GM21367 (cell line): ENCODE measurements around the gene SRC.

ENCODE experiments used
- ATAC-seq: cut with Tn5 transposase; IDR thresholded peaks from one replicate; pipeline ENCODE4 v1.9.1; 2021; ENCODE audit not compliant: unreplicated experiment

The SRC gene

GRCh38 chr20:37446286-37447032, 100.5 kb downstream of the SRC start:
- ATAC-seq, result no peak

- no peak for ATAC-seq
These were observed 101.7 kb downstream of the SRC start for GRCh38 chr20:37447688-37448087.

GRCh38 chr20:37449276-37449675, 103.3 kb downstream of the SRC start:
- ATAC-seq, result no peak

- ATAC-seq, result no peak
These were observed 104.4 kb downstream of the SRC start for GRCh38 chr20:37450344-37450743.

- ATAC-seq, result no peak
These were observed 105.7 kb downstream of the SRC start for GRCh38 chr20:37451616-37452015.

GRCh38 chr20:37452236-37452635, 106.3 kb downstream of the SRC start:
- ATAC-seq, result no peak

GRCh38 chr20:37453288-37453687, 107.3 kb downstream of the SRC start:
- ATAC-seq, result no peak

GRCh38 chr20:37453836-37454235, 107.9 kb downstream of the SRC start:
- no peak for ATAC-seq

GRCh38 chr20:37454636-37455385, 108.9 kb downstream of the SRC start:
- no peak for ATAC-seq
